Stimulated activated CD4-positive, alpha-beta T cell treated with anti-CD3 and anti-CD28 coated beads, Interleukin-4, amount 100 ng/mL, for 1 hour (primary cell): Measurements from ENCODE around the gene ATP1A2.

Experiments
- DNase-seq: peaks from one replicate; pipeline ENCODE4 v3.0.0-alpha.2; 2020

ATP1A2 gene

DNA sequence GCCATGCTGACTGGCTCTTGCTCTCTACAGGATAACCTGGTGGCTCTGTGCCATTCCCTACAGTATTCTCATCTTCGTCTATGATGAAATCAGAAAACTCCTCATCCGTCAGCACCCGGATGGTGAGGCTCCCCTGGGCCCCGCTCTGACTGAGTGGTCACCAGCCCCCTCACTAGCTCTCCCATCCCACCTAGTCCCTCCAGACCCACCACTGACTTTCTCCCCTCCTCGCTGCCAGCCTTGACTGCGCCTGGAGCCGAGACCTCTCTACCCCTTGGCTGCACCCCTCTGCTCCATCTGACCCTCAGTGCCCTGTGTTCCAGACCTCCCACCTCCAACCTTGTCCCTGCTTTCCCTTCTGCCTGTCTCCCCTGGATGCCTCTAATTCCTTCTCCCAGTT is 70.7 kb downstream of the ATP1A2 start:
- DNase-seq: no peak

DNA sequence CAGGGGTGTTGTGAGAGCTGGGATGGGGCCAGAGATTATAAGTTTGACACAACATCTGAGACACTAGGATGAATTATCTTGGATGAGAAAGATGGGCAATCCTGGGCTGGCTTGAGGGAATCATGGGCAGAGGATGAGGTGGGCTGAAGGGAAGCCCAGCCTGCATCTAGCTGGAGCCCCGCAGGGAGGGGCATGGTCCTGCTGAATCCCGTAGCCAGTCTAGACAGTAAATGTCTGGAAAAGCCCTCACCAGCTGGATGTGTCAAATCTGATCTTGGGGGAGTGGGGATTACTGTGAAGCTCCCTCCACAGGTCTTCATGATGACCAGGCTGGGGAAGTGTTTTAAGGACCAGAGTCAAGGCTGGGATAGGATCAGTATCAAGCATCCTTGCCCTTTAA is 71.2 kb downstream of the ATP1A2 start:
- DNase-seq: no peak

DNA sequence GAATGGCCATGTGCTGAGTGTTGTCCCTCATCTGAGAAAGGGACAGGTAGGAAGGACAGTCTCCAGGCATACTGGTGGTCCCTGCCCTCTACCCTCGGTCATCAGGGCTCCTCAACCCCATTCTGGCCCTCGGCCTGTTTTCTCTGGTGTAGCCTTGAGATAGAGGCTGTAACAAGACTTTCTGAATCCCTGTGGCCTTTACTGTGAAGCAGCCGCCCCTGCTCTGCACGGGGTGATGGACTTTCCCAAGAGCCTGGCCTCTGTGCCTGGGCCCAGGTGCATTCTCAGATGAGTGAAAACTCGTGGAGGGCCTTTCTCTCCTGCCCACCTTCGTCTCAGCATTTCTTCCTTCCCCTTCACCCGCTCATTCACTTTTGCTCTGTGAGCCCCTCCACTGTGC is 71.8 kb downstream of the ATP1A2 start:
- no peak for DNase-seq

DNA sequence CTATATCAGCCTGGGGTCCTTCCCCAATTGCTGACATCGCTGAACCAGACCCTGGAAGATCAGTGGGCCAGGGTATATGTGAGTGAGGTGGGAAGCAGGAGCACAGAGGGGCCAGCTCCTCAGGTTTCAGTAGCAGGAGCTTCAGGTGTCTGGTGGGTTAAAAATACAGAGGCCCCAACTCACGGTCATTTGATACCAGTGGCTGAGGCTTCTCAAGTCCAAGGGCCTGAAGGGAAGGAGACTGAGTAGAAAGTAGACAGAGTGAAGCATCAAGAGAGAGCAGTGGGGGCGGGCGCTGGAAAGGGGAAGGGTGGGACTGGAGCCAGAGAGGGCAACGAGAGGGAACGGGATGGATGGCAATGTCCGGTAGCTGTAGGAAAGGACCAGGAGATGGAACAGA is 72.8 kb downstream of the ATP1A2 start:
- DNase-seq: no peak

DNA sequence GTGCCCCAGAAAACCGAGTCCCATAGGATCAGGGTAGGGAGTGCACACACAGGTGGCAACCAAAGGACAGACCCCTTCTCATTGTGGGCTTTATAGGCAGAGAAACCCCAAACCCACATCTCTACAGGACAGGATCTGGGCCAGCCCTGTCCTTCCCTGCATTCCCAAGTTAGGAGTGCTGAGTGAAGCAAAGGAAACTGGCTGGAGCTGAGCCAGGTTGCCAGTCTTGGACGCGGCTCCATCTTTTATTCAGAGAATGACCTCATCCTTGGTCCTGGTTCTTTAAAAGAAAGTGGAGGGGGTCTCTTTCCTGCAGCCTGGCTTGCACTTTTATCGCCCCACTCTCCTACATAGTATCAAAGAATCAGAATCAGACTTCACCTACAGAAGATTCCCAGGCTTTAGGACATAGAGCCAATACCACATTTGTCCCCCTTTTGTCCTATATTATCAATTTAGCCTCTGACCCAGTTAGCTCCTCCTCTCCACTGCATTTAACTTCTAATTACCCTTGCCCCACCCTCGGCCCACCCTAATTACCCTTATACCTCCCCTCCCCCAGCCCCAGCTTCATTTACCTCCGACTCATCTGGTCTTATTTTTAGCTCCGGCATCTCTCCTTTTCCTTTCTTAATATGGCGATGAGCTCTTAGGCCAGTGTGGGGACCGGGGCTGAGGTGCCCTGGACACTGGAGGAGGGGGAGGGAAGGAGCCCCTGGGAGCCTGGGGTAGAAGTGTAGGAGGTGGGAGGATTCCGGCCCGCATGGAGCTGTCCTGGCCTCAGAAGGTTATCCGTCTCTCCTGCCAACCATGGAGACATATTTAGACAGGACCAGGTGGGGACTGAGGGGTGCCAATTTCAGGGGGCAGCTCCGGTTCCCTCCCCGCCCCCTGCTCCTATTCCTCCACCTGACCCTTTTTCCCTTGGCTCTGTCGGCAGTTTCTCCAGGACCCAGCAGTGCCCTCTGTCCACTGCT is 74.4 kb downstream of the ATP1A2 start, which contains the start of gene CASQ1:
TSS of gene CASQ1 (plus strand) at position 927 of the 977 bp plus-strand sequence. CDS start 177 bp downstream, outside the sequence.
- no peak for DNase-seq

DNA sequence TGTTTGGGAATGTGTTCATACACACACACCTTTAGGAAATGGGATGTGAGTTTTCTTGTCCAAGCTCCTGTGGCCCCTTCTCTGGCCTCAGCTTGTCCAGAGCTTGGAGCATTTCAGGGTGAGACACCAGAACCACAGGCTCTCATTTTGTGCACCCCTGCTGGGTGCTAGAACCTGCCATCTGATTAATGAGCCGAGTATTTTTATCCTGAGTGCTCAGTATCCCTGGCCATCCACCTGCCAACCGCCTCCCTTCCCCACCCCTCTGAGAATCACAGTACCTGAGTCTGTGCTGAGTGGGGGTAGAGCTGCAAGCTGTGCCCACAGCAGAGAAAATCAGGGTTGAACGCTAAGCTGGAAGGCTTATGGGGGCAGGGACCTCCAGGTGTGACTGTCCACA is 76.2 kb downstream of the ATP1A2 start:
- DNase-seq: no peak

DNA sequence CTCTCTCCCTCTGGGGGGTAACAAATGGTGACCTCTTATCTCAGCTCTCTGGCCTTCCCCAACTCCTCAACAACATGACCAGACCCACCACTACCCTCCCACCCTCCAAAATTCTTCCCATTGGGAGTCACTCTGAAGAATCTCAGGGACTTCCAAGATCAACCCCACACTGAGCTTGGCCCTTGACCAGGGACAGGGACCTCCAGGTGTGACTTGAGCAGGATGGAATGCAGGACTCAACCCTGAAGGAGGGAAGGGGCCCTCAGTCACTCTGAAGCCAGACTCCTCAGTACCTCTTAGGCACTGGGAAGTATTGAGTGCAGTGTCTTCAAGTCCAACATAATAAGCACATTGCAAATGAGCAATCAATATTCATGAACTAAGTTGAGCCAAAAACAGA is 76.7 kb downstream of the ATP1A2 start:
- DNase-seq: no peak
